Muscle layer of colon (tissue), 2 donors: ENCODE measurements around the gene KMT2D.

Source experiments
- H3K27ac ChIP-seq: one replicate; pipeline ENCODE4 v1.7.0; 2013; ENCODE audit warnings: low read depth, mild to moderate bottlenecking, low read length, moderate library complexity
- H3K27me3 ChIP-seq, 2 donors: one replicate each; pipeline ENCODE4 v1.7.0; 2013; ENCODE audit warnings: low read length in 2 of 2, mild to moderate bottlenecking in 2 of 2; ENCODE audit not compliant: insufficient read depth in 2 of 2, control insufficient read depth in 1 of 2
- H3K36me3 ChIP-seq: one replicate; pipeline ENCODE4 v1.7.0; 2013; ENCODE audit warnings: mild to moderate bottlenecking, low read length; ENCODE audit not compliant: insufficient read depth
- H3K4me1 ChIP-seq: one replicate; pipeline ENCODE4 v1.7.0; 2013; ENCODE audit warnings: mild to moderate bottlenecking, low read length; ENCODE audit not compliant: insufficient read depth
- H3K4me3 ChIP-seq, 2 donors: one replicate each; pipeline ENCODE4 v1.7.0; 2013; ENCODE audit warnings: low read length in 2 of 2, low read depth in 1 of 2, mild to moderate bottlenecking in 1 of 2, moderate library complexity in 1 of 2
- H3K9ac ChIP-seq: one replicate; pipeline ENCODE4 v1.7.0; 2013; ENCODE audit warnings: low read length
- H3K9me3 ChIP-seq: one replicate; pipeline ENCODE4 v1.7.0; 2013; ENCODE audit warnings: mild to moderate bottlenecking, low read length
- donor health status: abdominal sarcoma.
- donor health status: Adenocarcinoma of cecum.

Gene KMT2D

DNA sequence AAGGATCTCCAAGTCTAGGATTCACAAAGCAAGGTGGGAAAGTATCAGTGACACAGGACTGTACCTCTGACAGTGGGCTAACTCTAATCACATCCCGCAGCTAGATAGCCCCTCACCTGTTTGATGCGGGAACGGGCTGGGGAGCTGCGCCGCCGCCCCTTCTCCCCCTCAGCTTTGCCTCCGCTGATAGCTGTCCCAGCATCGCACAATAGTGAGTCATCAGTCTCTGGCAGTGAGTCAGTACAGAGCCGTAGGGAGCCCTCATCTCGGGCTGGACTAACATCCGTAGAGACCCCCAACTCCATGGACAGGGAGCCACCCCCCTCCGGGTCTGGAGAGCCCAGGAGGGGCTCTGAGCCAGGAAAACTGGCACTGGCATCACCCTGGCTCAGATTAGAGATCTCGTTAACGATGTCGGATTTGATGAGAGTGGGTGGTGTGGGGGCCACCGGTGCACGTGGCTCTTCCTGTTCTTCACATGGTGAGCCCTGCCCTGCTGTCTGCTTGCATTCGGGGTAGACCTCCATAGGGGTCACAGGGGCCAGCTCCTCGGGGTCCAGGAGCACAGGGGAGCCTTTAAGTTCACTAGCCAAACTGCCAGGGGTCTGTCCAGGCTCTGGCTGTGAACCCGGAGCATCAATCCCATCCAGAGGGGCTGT is 10.9 kb downstream of the KMT2D start:
- H3K27ac ChIP-seq: no peak overlapping the region
- H3K9me3 ChIP-seq: no peaks in the 10 kb centered on the region
- H3K27me3 ChIP-seq: no peaks in the 10 kb centered on the region
- H3K4me3 ChIP-seq: no peak overlapping the region
- H3K36me3 ChIP-seq: peaks cover 100% of the 10 kb centered on the region
- no peaks in the 10 kb centered on the region for H3K4me1 ChIP-seq
- no peak overlapping the region for H3K9ac ChIP-seq

DNA sequence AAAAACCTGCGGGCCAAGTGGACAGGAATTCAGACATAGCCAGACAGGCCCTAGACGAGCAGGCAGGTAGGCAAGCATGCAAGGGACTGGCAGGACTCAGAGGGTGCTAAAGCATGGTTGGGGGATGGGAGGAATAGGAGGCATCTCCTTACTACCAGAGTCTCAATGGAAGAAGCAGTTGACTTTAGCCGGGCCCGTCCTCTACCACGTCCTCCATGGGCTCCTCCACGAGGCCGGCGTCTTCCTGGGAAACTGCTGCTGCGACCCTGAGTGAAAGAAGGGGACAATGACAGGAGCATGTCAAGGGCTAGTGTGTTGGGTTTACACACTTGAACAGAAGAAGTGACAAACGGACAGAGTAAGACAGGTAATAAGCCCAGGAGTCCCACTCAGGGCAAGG is 11.6 kb downstream of the KMT2D start:
- H3K36me3 ChIP-seq: peaks cover 100% of the 10 kb centered on the region
- H3K4me1 ChIP-seq: no peaks in the 10 kb centered on the region
- H3K9me3 ChIP-seq: no peaks in the 10 kb centered on the region
- no peak overlapping the region for H3K27ac ChIP-seq
- H3K4me3 ChIP-seq: no peak overlapping the region
- no peaks in the 10 kb centered on the region for H3K27me3 ChIP-seq
- no peak overlapping the region for H3K9ac ChIP-seq

DNA sequence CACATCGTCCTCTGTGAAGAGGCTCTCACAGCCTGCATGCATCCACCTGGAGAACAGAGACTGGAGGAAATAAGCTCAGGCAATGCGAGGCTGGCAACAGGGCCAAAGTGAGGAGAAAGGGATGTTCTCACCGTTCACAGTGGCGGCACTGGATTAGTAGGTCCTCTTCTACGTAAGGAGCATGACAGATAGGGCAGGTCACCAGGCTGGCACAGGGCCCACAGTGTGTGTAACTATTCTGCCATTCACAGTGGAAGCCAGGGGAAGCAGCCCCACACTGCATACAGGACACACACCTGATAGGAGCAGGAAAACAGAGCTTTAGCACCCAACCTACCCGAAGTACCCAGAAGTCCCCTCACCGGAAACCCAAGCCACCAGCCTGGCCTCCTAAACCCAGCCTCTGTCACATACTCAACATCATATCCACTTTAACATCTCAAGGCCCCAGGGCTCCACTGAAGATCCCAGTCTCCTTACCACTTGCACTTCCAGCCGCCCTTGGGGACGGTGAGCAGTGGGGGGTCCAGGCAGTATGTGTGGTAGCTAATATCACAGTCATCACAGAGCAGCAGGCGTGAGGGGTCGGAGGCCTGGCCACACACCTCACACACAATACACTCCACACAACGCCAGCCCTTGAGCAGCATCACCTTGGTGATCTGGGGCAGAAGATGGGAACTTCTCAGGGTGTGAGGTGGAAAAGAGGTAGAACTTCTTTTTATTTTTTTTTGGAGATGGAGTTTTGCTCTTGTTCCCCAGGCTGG is 14.3 kb downstream of the KMT2D start:
- no peak overlapping the region for H3K27ac ChIP-seq
- no peak overlapping the region for H3K9ac ChIP-seq
- no peaks in the 10 kb centered on the region for H3K4me1 ChIP-seq
- no peaks in the 10 kb centered on the region for H3K9me3 ChIP-seq
- no peaks in the 10 kb centered on the region for H3K27me3 ChIP-seq
- no peak overlapping the region for H3K4me3 ChIP-seq
- peaks cover 100% of the 10 kb centered on the region for H3K36me3 ChIP-seq

DNA sequence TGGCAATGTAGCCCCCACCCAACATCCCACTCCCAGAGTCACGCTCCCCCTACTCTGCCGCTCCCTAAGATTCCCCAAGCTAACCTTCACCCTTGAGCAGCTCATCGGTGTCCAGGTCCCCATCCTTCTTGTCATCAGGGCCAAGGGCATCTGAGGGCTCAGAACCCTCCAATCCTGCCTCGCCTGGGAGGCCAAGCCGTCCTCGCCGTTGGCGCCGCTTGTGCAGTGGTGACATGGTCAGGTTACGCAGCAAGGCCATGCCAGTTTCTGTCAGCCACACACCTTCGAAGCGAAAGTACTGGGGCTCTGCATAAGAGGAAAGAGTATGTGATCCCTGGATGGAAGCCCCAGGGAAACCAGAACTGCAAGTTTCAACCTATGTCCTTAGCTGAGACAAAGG is 15.9 kb downstream of the KMT2D start:
- no peaks in the 10 kb centered on the region for H3K9me3 ChIP-seq
- no peaks in the 10 kb centered on the region for H3K4me1 ChIP-seq
- no peaks in the 10 kb centered on the region for H3K27me3 ChIP-seq
- H3K9ac ChIP-seq: no peak overlapping the region
- no peak overlapping the region for H3K4me3 ChIP-seq
- H3K36me3 ChIP-seq: peaks cover 100% of the 10 kb centered on the region
- no peak overlapping the region for H3K27ac ChIP-seq

DNA sequence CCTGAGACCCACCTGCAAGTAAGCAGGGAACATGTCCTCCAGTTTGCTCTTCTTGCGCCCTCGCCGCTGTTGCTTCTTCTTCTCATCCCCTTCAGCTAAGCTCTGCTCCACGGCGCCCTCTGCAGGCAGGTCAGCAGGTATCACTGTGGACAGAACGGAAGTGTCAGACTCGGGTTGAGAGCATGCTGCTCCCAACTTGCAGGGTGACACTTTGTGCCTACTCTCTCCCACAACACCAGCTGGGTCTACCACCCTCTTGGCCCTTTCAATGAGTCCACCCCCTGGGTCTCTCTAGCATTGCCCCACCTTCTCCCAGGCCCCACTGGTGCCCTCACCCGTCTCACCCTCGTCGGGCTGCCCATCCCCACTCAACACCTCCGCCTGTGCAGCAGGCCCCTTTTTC is 16.7 kb downstream of the KMT2D start:
- Histone ChIP-seq H3K27me3 (no peaks in the 10 kb centered on the region), H3K9ac (no peak overlapping the region), H3K36me3 (peaks cover 100% of the 10 kb centered on the region), H3K4me1 (no peaks in the 10 kb centered on the region), H3K27ac (no peak overlapping the region), H3K4me3 (no peak overlapping the region), H3K9me3 (no peaks in the 10 kb centered on the region)

DNA sequence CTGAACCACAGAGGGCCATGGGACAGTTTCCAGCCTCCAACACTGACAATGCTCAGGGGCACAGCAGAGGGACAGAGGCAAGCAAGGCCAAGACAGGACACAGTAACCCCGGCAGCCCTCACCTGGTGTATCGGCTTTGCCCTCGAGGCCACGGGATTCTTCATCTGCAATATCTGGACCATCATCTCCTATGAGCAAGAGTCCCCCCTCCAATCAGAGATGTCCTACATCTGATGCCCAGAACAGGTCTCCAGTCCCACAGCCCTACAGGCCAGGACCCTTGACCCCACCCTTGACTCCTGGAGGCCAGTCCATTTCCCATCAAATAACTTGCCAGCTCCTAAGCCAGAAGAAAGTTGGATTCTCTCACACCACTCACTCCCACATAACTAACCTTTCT is 17.4 kb downstream of the KMT2D start:
- Histone ChIP-seq H3K4me3 (no peak overlapping the region), H3K4me1 (no peaks in the 10 kb centered on the region), H3K9me3 (no peaks in the 10 kb centered on the region), H3K27me3 (no peaks in the 10 kb centered on the region), H3K9ac (no peak overlapping the region), H3K36me3 (peaks cover 100% of the 10 kb centered on the region), H3K27ac (no peak overlapping the region)

DNA sequence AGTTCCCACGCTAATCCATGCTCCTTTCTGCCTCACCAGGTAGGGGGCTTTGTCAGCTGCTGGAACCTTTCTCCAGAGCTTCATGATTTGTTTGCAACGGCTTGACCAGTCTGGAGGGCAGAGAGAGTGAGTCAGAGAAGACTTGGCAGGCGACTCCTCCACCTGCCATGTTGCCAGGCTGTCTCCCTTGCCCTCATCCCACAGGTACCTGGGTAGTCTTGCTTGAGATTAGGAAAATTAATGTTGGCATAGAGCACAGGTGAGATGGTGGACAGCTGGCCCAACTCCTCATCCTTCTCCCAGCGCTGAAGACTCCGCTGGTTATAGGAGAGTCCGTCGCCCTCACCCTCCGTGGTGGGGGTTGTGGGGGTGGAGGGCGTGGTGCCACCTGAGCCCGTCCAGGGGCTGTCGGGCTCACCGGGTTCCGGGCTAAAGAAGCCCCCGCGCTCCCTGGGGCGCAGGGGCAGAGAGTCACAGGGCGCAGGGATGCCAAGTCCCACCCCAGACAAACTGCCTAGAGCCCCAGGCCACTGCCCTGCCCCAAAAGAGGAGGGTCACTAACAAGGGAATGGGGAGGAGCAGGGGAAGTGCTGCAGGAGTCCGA is 18.6 kb downstream of the KMT2D start:
- no peaks in the 10 kb centered on the region for H3K27me3 ChIP-seq
- no peak overlapping the region for H3K4me3 ChIP-seq
- H3K27ac ChIP-seq: no peak overlapping the region
- H3K9me3 ChIP-seq: no peaks in the 10 kb centered on the region
- peaks cover 98% of the 10 kb centered on the region for H3K36me3 ChIP-seq
- H3K4me1 ChIP-seq: no peaks in the 10 kb centered on the region
- H3K9ac ChIP-seq: no peak overlapping the region

DNA sequence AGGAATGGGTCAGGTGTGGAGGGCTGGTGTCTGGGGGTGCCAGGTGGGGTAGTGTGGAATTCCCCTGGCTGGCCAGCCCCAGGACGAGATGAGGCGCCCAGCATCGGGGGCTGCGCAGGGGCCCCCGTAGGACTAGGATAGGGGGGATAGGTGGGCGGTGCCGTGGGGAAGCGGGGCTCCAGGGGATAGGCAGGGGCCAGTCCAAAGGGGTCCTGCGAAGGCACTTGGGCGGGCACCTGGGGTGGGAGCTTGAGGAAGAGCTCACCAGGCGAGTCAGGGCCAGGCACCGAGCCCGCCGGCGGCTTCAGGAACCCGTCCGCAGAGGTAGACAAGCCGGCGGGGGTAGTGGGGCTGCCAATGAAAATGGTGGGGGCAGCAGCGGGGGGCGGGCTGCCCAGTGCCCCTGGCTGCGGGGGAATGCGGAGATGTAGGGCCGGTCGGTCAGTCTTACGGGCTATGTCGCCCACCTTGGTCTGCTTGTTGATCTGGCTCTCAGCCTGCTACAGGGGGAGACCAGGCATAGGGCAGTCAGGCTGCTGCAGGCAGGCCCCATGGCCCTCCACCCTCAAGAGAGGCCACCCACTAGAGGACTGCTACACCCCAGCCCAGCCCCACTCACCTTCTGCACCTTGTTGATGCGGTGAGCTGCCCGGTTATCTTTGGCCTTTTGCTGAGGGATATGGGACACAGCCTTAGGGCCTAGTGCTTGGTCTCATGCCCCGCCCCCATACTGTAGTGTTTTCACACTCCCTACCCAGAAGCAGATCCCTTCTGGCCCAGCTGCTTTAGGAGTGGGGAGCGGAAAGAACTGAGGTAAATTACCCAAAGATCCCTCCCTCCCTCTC is 19.3 kb downstream of the KMT2D start:
- H3K27ac ChIP-seq: no peak overlapping the region
- H3K36me3 ChIP-seq: peaks cover 97% of the 10 kb centered on the region
- no peaks in the 10 kb centered on the region for H3K9me3 ChIP-seq
- no peaks in the 10 kb centered on the region for H3K4me1 ChIP-seq
- H3K9ac ChIP-seq: no peak overlapping the region
- H3K4me3 ChIP-seq: no peak overlapping the region
- no peaks in the 10 kb centered on the region for H3K27me3 ChIP-seq

DNA sequence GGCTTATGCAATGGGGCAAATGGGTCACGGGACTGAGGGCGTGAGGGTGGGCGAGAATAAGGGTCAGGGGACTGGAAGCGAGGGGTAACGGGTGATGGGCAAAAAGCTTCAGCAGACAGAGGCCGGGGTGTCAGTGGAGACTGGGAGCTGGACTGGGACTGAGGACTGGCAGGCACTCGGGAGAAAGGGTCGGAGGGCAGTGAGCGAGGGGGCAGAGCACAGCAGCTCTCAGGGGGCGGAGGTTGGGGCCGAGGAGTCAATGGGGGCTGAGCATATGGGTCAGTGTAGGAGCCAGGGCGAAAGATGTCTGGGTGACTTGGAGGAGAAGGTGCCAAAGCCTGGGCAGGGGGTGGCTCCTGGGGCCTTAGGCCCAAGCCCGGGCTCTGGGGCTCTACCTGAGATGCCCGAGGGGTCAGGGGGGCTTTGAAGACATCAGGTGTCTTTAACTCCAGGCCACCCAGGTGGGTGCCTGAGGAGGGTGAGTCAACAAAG is 20.2 kb downstream of the KMT2D start:
- Histone ChIP-seq H3K4me3 (no peak overlapping the region), H3K4me1 (no peaks in the 10 kb centered on the region), H3K27me3 (no peaks in the 10 kb centered on the region), H3K9ac (no peak overlapping the region), H3K9me3 (no peaks in the 10 kb centered on the region), H3K36me3 (peaks cover 95% of the 10 kb centered on the region), H3K27ac (no peak overlapping the region)

DNA sequence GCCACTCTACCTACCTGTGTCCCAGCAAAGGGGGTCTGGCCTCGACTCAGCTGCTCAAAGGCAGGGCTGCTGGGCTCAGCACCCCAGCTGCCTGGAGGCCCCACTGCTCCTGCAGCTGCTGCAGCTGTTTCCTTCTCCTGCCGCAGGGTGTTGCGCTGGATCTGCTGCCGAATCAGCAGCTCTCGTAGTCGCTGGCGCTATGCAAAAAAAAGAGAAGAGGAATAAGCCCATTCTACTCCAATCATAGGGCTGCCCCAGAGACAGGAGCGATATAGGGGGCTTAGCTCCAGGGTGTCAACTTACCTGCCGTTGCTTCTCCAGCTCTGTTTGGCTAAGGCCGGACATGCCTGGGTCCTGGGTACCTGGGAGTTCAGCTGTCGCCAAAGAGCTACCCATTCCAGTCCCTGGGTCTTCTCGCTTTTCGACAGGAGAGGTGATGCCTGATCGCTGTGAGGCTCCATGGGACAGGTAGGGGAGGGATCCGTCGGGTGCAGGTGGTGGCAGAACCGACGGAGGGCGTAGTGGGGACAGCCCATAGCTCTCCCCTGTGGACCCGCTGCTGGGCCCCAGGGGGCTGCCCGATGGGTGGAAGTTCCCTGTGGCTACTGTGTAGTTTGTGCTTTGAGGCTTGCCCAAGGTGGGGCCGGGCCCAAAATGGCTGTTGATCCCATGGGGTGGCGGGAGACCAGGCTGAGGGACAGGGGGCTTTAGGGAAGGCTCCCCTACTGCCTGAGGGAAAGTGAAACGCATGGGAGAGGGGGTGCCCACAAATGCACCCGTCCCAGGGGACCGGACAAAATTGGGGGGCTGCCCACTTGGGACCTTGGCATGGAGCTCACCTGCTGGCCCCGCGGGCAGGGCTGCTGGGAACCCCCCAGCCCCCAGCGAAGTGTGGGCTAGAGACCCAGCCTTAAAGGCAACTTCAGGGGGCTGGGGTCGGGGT is 20.9 kb downstream of the KMT2D start:
- Histone ChIP-seq H3K4me1 (no peaks in the 10 kb centered on the region), H3K27me3 (no peaks in the 10 kb centered on the region), H3K9ac (no peak overlapping the region), H3K4me3 (no peak overlapping the region), H3K27ac (no peak overlapping the region), H3K9me3 (no peaks in the 10 kb centered on the region), H3K36me3 (peaks cover 92% of the 10 kb centered on the region)
